Measurements from ENCODE around the gene DSC1. TPM values are rescaled to one million over a fixed set of nuclear protein-coding genes. Genes with fewer than 3 reads are reported as not detected.

Gene DSC1
- total RNA-seq, 6 experiments from 2014 or later: not detected

DNA sequence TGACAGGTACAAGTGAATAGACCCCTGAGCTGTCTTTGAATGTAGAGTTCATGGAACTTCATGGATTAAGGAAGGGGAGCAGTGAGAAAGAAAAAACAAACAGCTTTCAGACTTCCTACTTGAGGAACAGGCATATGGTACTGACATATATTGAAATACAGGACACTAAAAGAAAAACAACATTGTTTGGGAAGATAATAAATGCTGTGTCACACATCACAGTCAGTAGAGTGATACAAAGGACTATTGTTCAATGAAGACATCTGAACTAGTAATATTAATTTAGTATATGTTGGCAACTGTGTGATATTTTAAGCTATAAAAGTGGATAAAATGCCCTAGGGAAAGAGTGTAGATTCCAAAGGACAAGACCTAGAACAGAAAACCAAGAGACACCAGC is 63.8 kb downstream of the DSC1 start:
- H3K9me3 Mint-ChIP-seq: peaks cover 42% of the 10 kb centered on the region
- H3K27me3 Mint-ChIP-seq (ENCODE audit: insufficient read depth): no peaks in the 10 kb centered on the region; the same call in 1 of the 2 replicates
- H3K4me1 Mint-ChIP-seq (ENCODE audit: low read depth): no peaks in the 10 kb centered on the region
- H3K36me3 Mint-ChIP-seq (ENCODE audit: low read depth): no peaks in the 10 kb centered on the region
- H3K4me3 Mint-ChIP-seq: no peak overlapping the region
- no peak overlapping the region for H3K27ac Mint-ChIP-seq
- TF ChIP-seq, protein P1, sequence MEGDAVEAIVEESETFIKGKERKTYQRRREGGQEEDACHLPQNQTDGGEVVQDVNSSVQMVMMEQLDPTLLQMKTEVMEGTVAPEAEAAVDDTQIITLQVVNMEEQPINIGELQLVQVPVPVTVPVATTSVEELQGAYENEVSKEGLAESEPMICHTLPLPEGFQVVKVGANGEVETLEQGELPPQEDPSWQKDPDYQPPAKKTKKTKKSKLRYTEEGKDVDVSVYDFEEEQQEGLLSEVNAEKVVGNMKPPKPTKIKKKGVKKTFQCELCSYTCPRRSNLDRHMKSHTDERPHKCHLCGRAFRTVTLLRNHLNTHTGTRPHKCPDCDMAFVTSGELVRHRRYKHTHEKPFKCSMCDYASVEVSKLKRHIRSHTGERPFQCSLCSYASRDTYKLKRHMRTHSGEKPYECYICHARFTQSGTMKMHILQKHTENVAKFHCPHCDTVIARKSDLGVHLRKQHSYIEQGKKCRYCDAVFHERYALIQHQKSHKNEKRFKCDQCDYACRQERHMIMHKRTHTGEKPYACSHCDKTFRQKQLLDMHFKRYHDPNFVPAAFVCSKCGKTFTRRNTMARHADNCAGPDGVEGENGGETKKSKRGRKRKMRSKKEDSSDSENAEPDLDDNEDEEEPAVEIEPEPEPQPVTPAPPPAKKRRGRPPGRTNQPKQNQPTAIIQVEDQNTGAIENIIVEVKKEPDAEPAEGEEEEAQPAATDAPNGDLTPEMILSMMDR (IDR thresholded peaks at IDR 0.05): no peak
- DNase-seq: no peak

DNA sequence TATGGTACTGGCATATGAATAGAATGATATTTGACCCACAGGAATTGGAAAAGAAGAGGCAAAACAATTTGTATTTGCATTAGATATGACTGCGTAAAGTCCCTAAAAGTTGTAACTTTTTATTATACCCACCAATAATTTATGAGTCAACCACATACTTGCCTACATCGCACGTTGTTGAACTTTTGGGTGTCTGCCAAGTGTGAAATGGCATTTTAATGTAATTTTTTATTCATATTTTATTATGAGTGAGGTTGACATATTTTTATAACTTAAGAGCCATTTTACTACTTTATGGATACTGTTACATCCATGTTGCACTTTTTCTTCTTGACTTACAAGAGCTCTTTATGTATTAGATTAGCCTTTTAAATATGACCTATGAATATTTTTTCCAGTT is 65.0 kb downstream of the DSC1 start:
- Mint-ChIP-seq H3K36me3 (ENCODE audit: low read depth) (no peaks in the 10 kb centered on the region), H3K4me3 (no peak overlapping the region), H3K27me3 (ENCODE audit: insufficient read depth) (no peaks in the 10 kb centered on the region; the same call in 1 of the 2 replicates), H3K9me3 (peaks cover 32% of the 10 kb centered on the region), H3K4me1 (ENCODE audit: low read depth) (no peaks in the 10 kb centered on the region), H3K27ac (no peak overlapping the region)
- DNase-seq: no peak
- TF ChIP-seq, protein P1 (IDR thresholded peaks at IDR 0.05): no peak

DNA sequence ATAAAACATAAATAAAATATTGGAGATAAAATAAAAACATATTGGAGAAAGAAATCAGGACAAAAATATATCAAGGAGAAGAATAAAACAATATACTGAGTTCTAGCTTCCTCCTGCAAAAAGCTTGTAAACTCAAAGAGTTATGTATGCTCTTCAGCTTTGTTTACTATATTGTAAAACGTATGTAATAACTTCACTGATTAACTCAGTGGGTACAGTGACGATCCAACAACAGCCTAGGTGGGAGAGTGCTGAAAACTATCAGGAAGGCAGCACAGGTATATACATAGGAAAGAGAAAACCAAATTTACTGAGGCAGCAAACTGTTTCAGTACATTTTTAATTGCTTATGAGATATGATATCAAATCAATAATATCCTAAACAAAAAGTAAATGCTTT is 68.8 kb downstream of the DSC1 start:
- Mint-ChIP-seq H3K27me3 (ENCODE audit: insufficient read depth) (no peaks in the 10 kb centered on the region; the same call in 1 of the 2 replicates), H3K9me3 (peaks cover 39% of the 10 kb centered on the region), H3K27ac (no peak overlapping the region), H3K4me3 (no peak overlapping the region), H3K36me3 (ENCODE audit: low read depth) (no peaks in the 10 kb centered on the region), H3K4me1 (ENCODE audit: low read depth) (no peaks in the 10 kb centered on the region)
- TF ChIP-seq, protein P1 (IDR thresholded peaks at IDR 0.05): no peak
- DNase-seq: no peak

DNA sequence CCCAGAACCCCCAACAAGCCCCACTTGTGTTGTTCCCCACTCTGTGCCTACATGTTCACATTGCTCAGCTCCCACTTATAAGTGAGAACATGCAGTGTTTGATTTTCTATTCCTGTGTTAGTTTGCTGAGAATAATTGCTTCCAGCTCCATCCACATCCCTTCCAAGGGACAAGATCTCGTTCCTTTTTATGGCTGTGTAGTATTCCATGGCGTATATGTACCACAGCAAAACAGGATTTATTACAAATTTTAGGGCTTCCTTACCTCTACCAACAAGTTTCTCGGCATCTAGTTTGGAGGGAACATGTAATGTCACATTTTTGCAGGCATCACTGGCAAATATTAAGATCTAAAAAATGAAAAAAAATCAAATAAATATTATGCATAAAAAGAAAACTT is 69.4 kb downstream of the DSC1 start:
- H3K27me3 Mint-ChIP-seq (ENCODE audit: insufficient read depth): no peaks in the 10 kb centered on the region; the same call in 1 of the 2 replicates
- H3K4me1 Mint-ChIP-seq (ENCODE audit: low read depth): no peaks in the 10 kb centered on the region
- H3K9me3 Mint-ChIP-seq: peaks cover 36% of the 10 kb centered on the region
- TF ChIP-seq, protein P1 (IDR thresholded peaks at IDR 0.05): no peak
- H3K27ac Mint-ChIP-seq: no peak overlapping the region
- H3K36me3 Mint-ChIP-seq (ENCODE audit: low read depth): no peaks in the 10 kb centered on the region
- no peak for DNase-seq
- no peak overlapping the region for H3K4me3 Mint-ChIP-seq

DNA sequence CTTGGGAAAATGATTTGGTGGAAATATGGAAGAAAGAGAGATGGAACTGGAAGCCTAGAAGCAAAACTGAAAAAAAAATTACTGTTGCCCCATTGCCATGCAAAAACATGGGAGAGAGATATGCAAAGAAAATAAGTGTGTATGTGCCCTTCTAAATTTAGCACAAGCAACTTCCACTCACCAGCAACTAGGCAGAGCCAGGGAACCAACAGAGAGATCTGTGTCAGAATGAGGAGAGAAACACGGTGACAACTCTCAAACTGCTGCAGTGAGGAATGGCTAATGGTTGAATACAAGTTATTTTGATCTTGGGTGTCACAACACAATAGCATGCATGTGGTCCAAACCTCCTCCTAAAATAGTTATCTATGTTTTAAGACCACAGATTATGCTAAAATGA is 71.3 kb downstream of the DSC1 start:
- no peak for DNase-seq
- no peaks in the 10 kb centered on the region for H3K4me1 Mint-ChIP-seq (ENCODE audit: low read depth)
- no peak overlapping the region for H3K27ac Mint-ChIP-seq
- H3K36me3 Mint-ChIP-seq (ENCODE audit: low read depth): no peaks in the 10 kb centered on the region
- TF ChIP-seq, protein P1 (IDR thresholded peaks at IDR 0.05): no peak
- no peaks in the 10 kb centered on the region; the same call in 1 of the 2 replicates for H3K27me3 Mint-ChIP-seq (ENCODE audit: insufficient read depth)
- H3K4me3 Mint-ChIP-seq: no peak overlapping the region
- peaks cover 36% of the 10 kb centered on the region for H3K9me3 Mint-ChIP-seq

DNA sequence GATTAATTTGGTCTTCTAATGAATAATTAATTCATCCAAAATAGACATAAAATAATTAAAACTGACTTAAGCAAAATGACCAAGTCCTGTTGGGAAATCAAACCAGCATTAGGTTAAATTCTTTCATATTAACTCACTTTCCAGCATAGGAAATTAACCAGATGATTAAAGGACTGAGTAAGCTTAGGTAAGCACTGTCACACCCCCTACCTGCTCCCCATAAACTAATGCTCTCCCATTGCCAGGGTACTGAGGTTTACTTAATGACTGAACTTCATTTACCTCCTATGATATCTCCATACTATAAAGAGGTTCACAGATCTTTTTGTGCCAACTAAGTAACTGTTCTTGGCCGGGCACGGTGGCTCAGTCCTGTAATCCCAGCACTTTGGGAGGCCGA is 74.1 kb downstream of the DSC1 start:
- H3K36me3 Mint-ChIP-seq (ENCODE audit: low read depth): no peaks in the 10 kb centered on the region

More for the DNA sequence above, 74.1 kb downstream of the DSC1 start:
- Mint-ChIP-seq H3K4me1 (ENCODE audit: low read depth) (no peaks in the 10 kb centered on the region), H3K27me3 (ENCODE audit: insufficient read depth) (no peaks in the 10 kb centered on the region), H3K27ac (no peak overlapping the region), H3K9me3 (peaks cover 26% of the 10 kb centered on the region), H3K4me3 (no peak overlapping the region)
- TF ChIP-seq, protein P1 (IDR thresholded peaks at IDR 0.05): no peak
- DNase-seq: no peak

All from HFFc6 (cell line).